Stimulated activated CD8-positive, alpha-beta memory T cell treated with anti-CD3 and anti-CD28 coated beads, Interleukin-7, amount 100 ng/mL, for 1 hour (primary cell): ENCODE data around the gene SH3D19.
"Not testable (repeated sequence)": the region's sequence is repeated elsewhere in the genome, so short reads cannot be mapped to it uniquely, and the experiment has no call there.

Experiments used
- DNase-seq, 2 donors: peaks; one replicate each; pipeline ENCODE4 v3.0.0-alpha.2; 2020; ENCODE audit warnings: low read depth in 2 of 2

The SH3D19 gene

GRCh38 chr4:151322570-151322969, 2.8 kb downstream of the SH3D19 start:
- DNase-seq = no peak

GRCh38 chr4:151322161-151322560, 3.2 kb downstream of the SH3D19 start:
- DNase-seq = not testable (repeated sequence)

GRCh38 chr4:151321586-151321985, 3.8 kb downstream of the SH3D19 start:
- DNase-seq = no peak

GRCh38 chr4:151319490-151319889, 5.9 kb downstream of the SH3D19 start:
- no peak for DNase-seq

- DNase-seq = no peak
Observed at GRCh38 chr4:151318307-151319006, 6.9 kb downstream of the SH3D19 start.

GRCh38 chr4:151316645-151317044, 8.8 kb downstream of the SH3D19 start:
- DNase-seq = no peak

GRCh38 chr4:151315212-151315886, 10.1 kb downstream of the SH3D19 start:
- DNase-seq = no peak

- no peak for DNase-seq
Observed at GRCh38 chr4:151314479-151314878, 10.9 kb downstream of the SH3D19 start.

- DNase-seq = no peak
Observed at GRCh38 chr4:151314010-151314355, 11.4 kb downstream of the SH3D19 start.

- DNase-seq = no peak
Observed at GRCh38 chr4:151313306-151314009, 11.9 kb downstream of the SH3D19 start.

GRCh38 chr4:151310124-151310728, 15.2 kb downstream of the SH3D19 start:
- no peak for DNase-seq

GRCh38 chr4:151304755-151305154, 20.6 kb downstream of the SH3D19 start:
- no peak for DNase-seq

GRCh38 chr4:151304226-151304625, 21.2 kb downstream of the SH3D19 start:
- DNase-seq = no peak

- DNase-seq = no peak
Observed at GRCh38 chr4:151302432-151302831, 23.0 kb downstream of the SH3D19 start.

GRCh38 chr4:151297170-151297569, 28.2 kb downstream of the SH3D19 start:
- DNase-seq = no peak

GRCh38 chr4:151296227-151296626, 29.2 kb downstream of the SH3D19 start:
- DNase-seq = no peak

- no peak for DNase-seq
Observed at GRCh38 chr4:151294833-151295496, 30.4 kb downstream of the SH3D19 start.

GRCh38 chr4:151292038-151292437, 33.4 kb downstream of the SH3D19 start:
- no peak for DNase-seq

GRCh38 chr4:151291485-151291884, 33.9 kb downstream of the SH3D19 start:
- no peak for DNase-seq

- DNase-seq = no peak
Observed at GRCh38 chr4:151287409-151287808, 38.0 kb downstream of the SH3D19 start.

- no peak for DNase-seq
Observed at GRCh38 chr4:151284534-151285245, 40.7 kb downstream of the SH3D19 start.
